ENCODE measurements around the gene HDGF. TPM values are rescaled to one million over a fixed set of nuclear protein-coding genes. Genes with fewer than 3 reads are reported as not detected.

HDGF gene
- total RNA-seq, 1 experiment from 2014 or later, result 310 TPM

- H2AK5ac ChIP-seq (ENCODE audit: insufficient read length, low read length), result peak overlapping the region; percentile 54
- no peak overlapping the region for H3K56ac ChIP-seq (ENCODE audit: insufficient read length, low read depth, low read length)
- H3K4me3 Mint-ChIP-seq, result peak overlapping the region; percentile 54 to 75; a peak in 4 of 5 replicates
- H3K79me2 ChIP-seq (ENCODE audit: insufficient read depth, low read length), result no peaks in the 10 kb centered on the region
- no peaks in the 10 kb centered on the region for H3K27me3 ChIP-seq (ENCODE audit: insufficient read depth, low read length)
- H3K9me3 ChIP-seq (ENCODE audit: control insufficient read depth, low read depth, low read length), result no peaks in the 10 kb centered on the region
- no peak overlapping the region for H3K9ac ChIP-seq (ENCODE audit: extremely low read depth, insufficient read length, low read length)
- peak overlapping the region; percentile 32 for H3K27ac ChIP-seq (ENCODE audit: insufficient read length, low read depth, low read length)
- H2BK5ac ChIP-seq (ENCODE audit: insufficient read length, low read length), result no peak overlapping the region
- peaks cover 17% of the 10 kb centered on the region; the same call in 1 of the 2 replicates for H3K4me1 ChIP-seq (ENCODE audit: insufficient read depth, low read length)
- H3K36me3 Mint-ChIP-seq (ENCODE audit: insufficient read depth in 1 of 3, low read depth in 3 of 3), result peaks cover 6 to 22% (median 19%) of the 10 kb centered on the region in 3 experiments
- H2BK15ac ChIP-seq (ENCODE audit: low read depth, low read length), result no peak overlapping the region
- no peak overlapping the region for H4K5ac ChIP-seq (ENCODE audit: insufficient read length, low read depth, low read length)
- no CpG with 5 or more reads among the region's 12 CpGs for WGBS (ENCODE audit: extremely low coverage, insufficient read length, low lambda C conversion rate)
- H4K20me1 ChIP-seq (ENCODE audit: control insufficient read depth, insufficient read depth, insufficient read length), result no peaks in the 10 kb centered on the region
- H3K4ac ChIP-seq (ENCODE audit: low read depth, low read length), result peak overlapping the region; percentile 20; the same call in 1 of the 2 replicates
- peak overlapping the region; percentile 53 for H3K4me2 ChIP-seq (ENCODE audit: insufficient read depth, insufficient read length, low read length)
- no peak overlapping the region for H2AFZ ChIP-seq (ENCODE audit: low read length)
- no peak overlapping the region for H3K23ac ChIP-seq (ENCODE audit: insufficient read length, low read depth, low read length)
- H3K4me1 Mint-ChIP-seq, result peaks cover 52 to 65% of the 10 kb centered on the region in 2 experiments
- H3K23me2 ChIP-seq (ENCODE audit: insufficient read length, low read depth, low read length, poor library complexity, severe bottlenecking), result peaks cover 10% of the 10 kb centered on the region
- peak overlapping the region; percentile 51 for H3K18ac ChIP-seq (ENCODE audit: insufficient read length, low read depth, low read length)
- H3K14ac ChIP-seq (ENCODE audit: insufficient read depth, low read length), result peak overlapping the region; percentile 80; the same call in 1 of the 2 replicates
- no peaks in the 10 kb centered on the region for H3K9me3 Mint-ChIP-seq
- no peak overlapping the region for H3T11ph ChIP-seq (ENCODE audit: low read length)
- no peak overlapping the region for H4K8ac ChIP-seq (replicated peaks; ENCODE audit: insufficient read length, low read depth, low read length)
- TF ChIP-seq CTCF (conservative IDR thresholded peaks at IDR 0.05), result no peak
- no peaks in the 10 kb centered on the region for H3K79me1 ChIP-seq (ENCODE audit: insufficient read depth, low read depth, low read length, poor library complexity, severe bottlenecking)
- peak overlapping the region; percentile 55 for H4K91ac ChIP-seq (ENCODE audit: insufficient read length, low read depth, low read length)
- peaks cover 9% of the 10 kb centered on the region for H3K27me3 Mint-ChIP-seq (ENCODE audit: low read depth)
- H2BK20ac ChIP-seq (ENCODE audit: low read depth, low read length, poor library complexity, severe bottlenecking), result no peak overlapping the region
- H2BK120ac ChIP-seq (ENCODE audit: low read depth, low read length, poor library complexity, severe bottlenecking), result no peak overlapping the region
- DNase-seq, result peak; percentile 76
- H2BK12ac ChIP-seq (ENCODE audit: insufficient read length, low read depth, low read length), result peak overlapping the region; percentile 30
- peak overlapping the region; percentile 90 to 92 (median 91) for H3K27ac Mint-ChIP-seq
Observed at GRCh38 chr1:156693848-156694689, 57.4 kb downstream of the HDGF start.
